Measurements from ENCODE around the gene CC2D2B. TPM values are rescaled to one million over a fixed set of nuclear protein-coding genes. Genes with fewer than 3 reads are reported as not detected.

Gene CC2D2B
- total and polyA plus RNA-seq, 2 of the 8 experiments (the other 6 are each of a cell fraction or from before 2014, with no cell fraction given): 0.09 to 0.71 TPM

- H3K27ac ChIP-seq (ENCODE audit: low read depth, low read length): no peak overlapping the region
- no peak overlapping the region for H3K56ac ChIP-seq (replicated peaks; ENCODE audit: insufficient read length, low read depth, low read length)
- peaks cover 8% of the 10 kb centered on the region; the same call in 1 of the 2 replicates for H3K23me2 ChIP-seq (ENCODE audit: low read depth, low read length)
- no peaks in the 10 kb centered on the region for H3K79me1 ChIP-seq (ENCODE audit: low read depth, low read length)
- no peak overlapping the region for H3K23ac ChIP-seq (ENCODE audit: insufficient read length)
- no peak overlapping the region for H3K4ac ChIP-seq (replicated peaks; ENCODE audit: insufficient read length, low read depth, low read length)
- H2BK15ac ChIP-seq (ENCODE audit: low read length): no peak overlapping the region
- no peak overlapping the region for H3K4me3 ChIP-seq (ENCODE audit: extremely low read depth in 1 of 4, insufficient read depth in 2 of 4, low read depth in 3 of 4, low read length in 4 of 4)
- FAIRE-seq (no peak), DNase-seq (ENCODE audit: low read depth in 1 of 2, low spot score in 2 of 2) (no peak)
- no peak overlapping the region for H2BK20ac ChIP-seq (ENCODE audit: low read length)
- no peaks in the 10 kb centered on the region for H4K20me1 ChIP-seq (replicated peaks in 1 of 2; ENCODE audit: control insufficient read depth in 1 of 2, insufficient read depth in 2 of 2, low read length in 2 of 2)
- H2BK120ac ChIP-seq (replicated peaks; ENCODE audit: low read depth, low read length): no peak overlapping the region
- H4K91ac ChIP-seq (replicated peaks; ENCODE audit: insufficient read length, low read length): no peak overlapping the region
- ChIA-PET POLR2A (ENCODE audit: partially characterized antibody) (no interaction called here), CTCF (ENCODE audit: partially characterized antibody) (no interaction called here)
- WGBS, 2 experiments (ENCODE audit: extremely low coverage in 1 of 2, insufficient coverage in 1 of 2, insufficient read length in 1 of 2, insufficient replicate concordance in 2 of 2, low coverage in 1 of 2, low lambda C conversion rate in 2 of 2, missing lambda C conversion rate in 1 of 2): 97% methylated on average over 2 of the region's 2 CpGs; no CpG with 5 or more reads in 1 of the 2 experiments
- H3K4me1 ChIP-seq (replicated peaks in 1 of 4; ENCODE audit: control insufficient read depth in 3 of 4, insufficient read depth in 4 of 4, low read length in 3 of 4): no peaks in the 10 kb centered on the region
- no peak overlapping the region for H2AK5ac ChIP-seq (ENCODE audit: low read depth, low read length)
- H3K4me2 ChIP-seq (ENCODE audit: insufficient read depth in 1 of 2, low read depth in 2 of 2, low read length in 2 of 2): no peak overlapping the region
- H2BK5ac ChIP-seq (ENCODE audit: low read depth, low read length): no peak overlapping the region
- H3K36me3 ChIP-seq (ENCODE audit: control insufficient read depth in 2 of 4, insufficient read depth in 4 of 4, low read length in 3 of 4): no peaks in the 10 kb centered on the region; a peak in 1 of 8 replicates
- H2BK12ac ChIP-seq (ENCODE audit: low read depth, low read length): no peak overlapping the region
- H4K8ac ChIP-seq (ENCODE audit: extremely low read depth, insufficient read depth, low read length): no peak overlapping the region
- H3K9ac ChIP-seq (replicated peaks in 1 of 4; ENCODE audit: extremely low read depth in 1 of 4, low read depth in 3 of 4, low read length in 3 of 4): no peak overlapping the region
- no peak overlapping the region for H4K5ac ChIP-seq (ENCODE audit: insufficient read length, low read depth, low read length)
- no peak overlapping the region for H3K14ac ChIP-seq (ENCODE audit: insufficient read length)
- no peak overlapping the region for H3K18ac ChIP-seq (ENCODE audit: extremely low read depth, low read length)
- no peaks in the 10 kb centered on the region for H3K79me2 ChIP-seq (ENCODE audit: control insufficient read depth in 1 of 2, insufficient read depth in 2 of 2, low read length in 2 of 2)
- no peaks in the 10 kb centered on the region for H3K27me3 ChIP-seq (replicated peaks in 1 of 4; ENCODE audit: control insufficient read depth in 3 of 4, extremely low read depth in 1 of 4, insufficient read depth in 3 of 4, low read length in 3 of 4)
- no peak overlapping the region for H2AFZ ChIP-seq (ENCODE audit: low read length)
- no peaks in the 10 kb centered on the region for H3K9me3 ChIP-seq (ENCODE audit: insufficient read depth in 2 of 2, low read depth in 1 of 2, low read length in 1 of 2)
- TF ChIP-seq NRF1 (IDR thresholded peaks at IDR 0.05; ENCODE audit: low read depth, low read length) (no peak), GABPA (IDR thresholded peaks at IDR 0.05; ENCODE audit: borderline replicate concordance, insufficient read depth, low read length) (no peak), SUZ12 (IDR thresholded peaks at IDR 0.05; ENCODE audit: low read length) (no peak), MAX (IDR thresholded peaks at IDR 0.05) (no peak), BACH1 (IDR thresholded peaks at IDR 0.05; ENCODE audit: low read length) (no peak), GTF2F1 (IDR thresholded peaks at IDR 0.05; ENCODE audit: borderline replicate concordance, low read depth, low read length) (no peak), HDAC2 (IDR thresholded peaks at IDR 0.05; ENCODE audit: borderline replicate concordance in 1 of 2, low read depth in 2 of 2, low read length in 2 of 2) (no peak), USF2 (IDR thresholded peaks at IDR 0.05; ENCODE audit: low read length) (no peak), CTBP2 (IDR thresholded peaks at IDR 0.05; ENCODE audit: borderline replicate concordance, insufficient read depth, insufficient read length, low read length) (no peak), EP300 (IDR thresholded peaks at IDR 0.05; ENCODE audit: borderline replicate concordance in 1 of 2, low read depth in 2 of 2, low read length in 2 of 2) (no peak), SRF (IDR thresholded peaks at IDR 0.05; ENCODE audit: low read depth, low read length) (no peak), TCF12 (IDR thresholded peaks at IDR 0.05; ENCODE audit: low read depth, low read length) (no peak), POLR2AphosphoS5 (IDR thresholded peaks at IDR 0.05; ENCODE audit: low read depth, low read length) (no peak)
Observed at GRCh38 chr10:95909561-95909960, 1.8 kb downstream of the CC2D2B start.

Measured in H1 (cell line).